Measurements from ENCODE around the gene SLC12A2. TPM values are rescaled to one million over a fixed set of nuclear protein-coding genes. Genes with fewer than 3 reads are reported as not detected.

The SLC12A2 gene
- polyA plus RNA-seq, 1 of the 3 experiments (the other 2 are of a cell fraction), result 5.6 TPM

DNA sequence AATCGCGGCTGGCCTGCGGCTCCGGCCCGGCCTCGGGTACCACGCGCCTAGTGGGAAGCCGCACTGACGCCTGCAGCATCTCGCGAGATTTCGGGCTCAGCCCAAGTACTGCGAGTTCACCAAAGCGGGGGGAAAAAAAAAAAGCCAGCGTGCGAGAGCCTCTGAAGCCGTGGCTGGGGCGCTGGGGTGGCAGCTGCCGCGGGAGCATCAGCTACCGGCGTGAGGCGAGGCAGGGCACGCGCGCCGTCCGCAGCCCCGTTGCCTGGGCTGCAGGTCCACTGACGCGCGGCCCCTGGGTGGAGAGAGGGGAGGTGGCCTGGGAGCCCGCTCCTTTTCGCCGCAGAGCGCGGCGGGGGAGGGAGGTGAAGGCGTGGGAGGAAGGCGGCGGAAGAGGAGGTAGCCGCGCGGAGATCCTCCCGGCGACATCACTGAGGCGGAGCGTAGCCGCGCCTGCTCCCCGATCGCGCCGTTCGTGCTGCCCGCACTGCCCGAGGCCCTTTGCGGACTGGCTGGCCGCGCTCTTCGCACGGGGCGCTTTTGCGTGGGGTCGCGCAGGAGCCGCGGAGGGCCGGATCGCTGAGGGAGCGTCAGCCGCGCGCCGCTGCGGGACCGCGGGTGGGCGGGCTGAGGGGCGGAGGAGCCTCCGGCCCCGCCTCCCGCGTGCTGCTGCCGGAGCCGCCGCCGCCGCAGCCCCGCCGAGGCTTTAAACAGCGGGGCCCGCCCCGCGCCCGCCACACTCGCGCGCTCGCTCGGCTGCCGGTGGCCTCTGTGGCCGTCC is at the start of gene SLC12A2 (continued):
- TF ChIP-seq FOXJ3 (CRISPR knock-in tag; IDR thresholded peaks at IDR 0.05) (no peak), NRF1 (IDR thresholded peaks at IDR 0.05; ENCODE audit: low read depth, low read length) (no peak), TCF12 (IDR thresholded peaks at IDR 0.05) (no peak), JUND (IDR thresholded peaks at IDR 0.05) (no peak), EP300 (IDR thresholded peaks at IDR 0.05; ENCODE audit: borderline replicate concordance in 1 of 2, low read depth in 1 of 2, low read length in 1 of 2) (no peak; a peak in 1 of 4 replicates), SMC3 (IDR thresholded peaks at IDR 0.05; ENCODE audit: low read depth, low read length) (no peak), SIN3A (IDR thresholded peaks at IDR 0.05; ENCODE audit: borderline replicate concordance, low read depth, low read length) (peak; percentile 77; the same call in 1 of the 2 replicates), NFIC (IDR thresholded peaks at IDR 0.05; ENCODE audit: borderline replicate concordance) (no peak), TEAD4 (IDR thresholded peaks at IDR 0.05; ENCODE audit: borderline replicate concordance, insufficient read depth) (no peak), ELF1 (IDR thresholded peaks at IDR 0.05) (peak; percentile 36; the same call in 1 of the 2 replicates), TAF1 (IDR thresholded peaks at IDR 0.05; ENCODE audit: borderline replicate concordance, low read depth, low read length) (peak; percentile 57; the same call in 1 of the 2 replicates), FOXM1 (IDR thresholded peaks at IDR 0.05; ENCODE audit: low read depth) (no peak)
- TF ChIP-seq, protein P1, sequence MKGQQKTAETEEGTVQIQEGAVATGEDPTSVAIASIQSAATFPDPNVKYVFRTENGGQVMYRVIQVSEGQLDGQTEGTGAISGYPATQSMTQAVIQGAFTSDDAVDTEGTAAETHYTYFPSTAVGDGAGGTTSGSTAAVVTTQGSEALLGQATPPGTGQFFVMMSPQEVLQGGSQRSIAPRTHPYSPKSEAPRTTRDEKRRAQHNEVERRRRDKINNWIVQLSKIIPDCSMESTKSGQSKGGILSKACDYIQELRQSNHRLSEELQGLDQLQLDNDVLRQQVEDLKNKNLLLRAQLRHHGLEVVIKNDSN (IDR thresholded peaks at IDR 0.05; ENCODE audit: borderline replicate concordance, low read depth), result no peak

DNA sequence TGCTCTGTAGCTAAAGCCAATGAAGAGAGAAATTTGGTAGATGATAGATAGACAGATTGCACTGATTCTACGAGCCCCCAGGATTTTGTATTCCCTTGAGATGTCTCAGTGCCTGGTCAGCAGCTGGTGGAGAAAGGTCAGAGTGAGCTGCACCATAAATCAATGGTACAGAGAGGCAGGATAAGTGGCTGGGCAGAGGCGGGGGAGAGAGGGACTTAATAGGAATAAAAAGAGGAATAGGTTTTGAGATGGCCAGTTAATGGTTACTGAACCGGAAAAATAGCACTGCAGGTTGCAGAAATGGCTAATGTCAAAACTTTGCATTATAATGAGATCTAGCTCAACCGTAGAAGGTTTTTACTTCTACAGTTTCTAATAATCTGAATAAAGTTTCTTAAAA is 47.9 kb upstream of the SLC12A2 start:
- no peak overlapping the region for H3K9ac ChIP-seq

DNA sequence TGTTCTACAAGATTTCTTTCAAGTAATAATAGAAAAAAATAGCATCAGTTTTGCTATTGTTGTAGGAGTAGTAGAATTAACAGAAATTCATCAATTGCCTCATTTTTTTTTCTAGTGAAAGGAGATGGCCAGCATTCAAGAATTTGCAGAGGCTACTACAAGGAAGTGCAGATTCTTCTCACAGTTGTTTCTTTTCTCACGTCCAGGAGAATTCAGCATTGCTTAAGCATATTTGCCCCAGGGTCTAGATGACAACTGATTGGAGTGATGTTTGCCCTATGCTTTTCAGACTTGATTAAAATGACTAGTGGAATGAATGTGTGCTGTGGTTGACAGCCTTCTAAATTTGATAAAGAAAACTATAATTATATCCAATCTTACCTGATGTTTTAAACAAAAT is 46.6 kb upstream of the SLC12A2 start:
- DNase-seq, result no peak
- Histone ChIP-seq H3K27me3 (ENCODE audit: insufficient read depth) (no peaks in the 10 kb centered on the region), H3K4me1 (ENCODE audit: control insufficient read depth in 1 of 2, insufficient read depth in 2 of 2, low read depth in 1 of 2, low read length in 1 of 2) (peaks cover 0 to 3% of the 10 kb centered on the region in 2 experiments; a peak in 3 of 4 replicates), H3K4me3 (ENCODE audit: low read depth in 2 of 2, low read length in 1 of 2) (no peak overlapping the region), H3K9ac (no peak overlapping the region), H3F3A (replicated peaks; ENCODE audit: insufficient read depth) (peaks cover 20% of the 10 kb centered on the region), H3K9me2 (no peaks in the 10 kb centered on the region), H3K36me3 (replicated peaks in 1 of 2; ENCODE audit: control insufficient read depth in 1 of 2, insufficient read depth in 2 of 2, low read length in 1 of 2) (peaks cover 0 to 8% of the 10 kb centered on the region in 2 experiments), H4K20me1 (ENCODE audit: insufficient read depth) (no peaks in the 10 kb centered on the region), H3K79me2 (ENCODE audit: insufficient read depth) (peaks cover 9% of the 10 kb centered on the region; the same call in 1 of the 2 replicates), H2AFZ (ENCODE audit: low read depth) (no peak overlapping the region), H3K9me3 (no peaks in the 10 kb centered on the region), H3K4me2 (no peak overlapping the region), H3K27ac (ENCODE audit: low read depth in 2 of 2, low read length in 1 of 2) (no peak overlapping the region)
- ChIA-PET POLR2A (no interaction called here), CTCF (no interaction called here)
- WGBS (ENCODE audit: low lambda C conversion rate), result 95% methylated on average over 1 of the region's 1 CpG
- TF ChIP-seq MXI1 (IDR thresholded peaks at IDR 0.05; ENCODE audit: low read depth, low read length), result no peak
- TF ChIP-seq FOXM1 (IDR thresholded peaks at IDR 0.05; ENCODE audit: low read depth), result no peak
- TF ChIP-seq, protein P2, sequence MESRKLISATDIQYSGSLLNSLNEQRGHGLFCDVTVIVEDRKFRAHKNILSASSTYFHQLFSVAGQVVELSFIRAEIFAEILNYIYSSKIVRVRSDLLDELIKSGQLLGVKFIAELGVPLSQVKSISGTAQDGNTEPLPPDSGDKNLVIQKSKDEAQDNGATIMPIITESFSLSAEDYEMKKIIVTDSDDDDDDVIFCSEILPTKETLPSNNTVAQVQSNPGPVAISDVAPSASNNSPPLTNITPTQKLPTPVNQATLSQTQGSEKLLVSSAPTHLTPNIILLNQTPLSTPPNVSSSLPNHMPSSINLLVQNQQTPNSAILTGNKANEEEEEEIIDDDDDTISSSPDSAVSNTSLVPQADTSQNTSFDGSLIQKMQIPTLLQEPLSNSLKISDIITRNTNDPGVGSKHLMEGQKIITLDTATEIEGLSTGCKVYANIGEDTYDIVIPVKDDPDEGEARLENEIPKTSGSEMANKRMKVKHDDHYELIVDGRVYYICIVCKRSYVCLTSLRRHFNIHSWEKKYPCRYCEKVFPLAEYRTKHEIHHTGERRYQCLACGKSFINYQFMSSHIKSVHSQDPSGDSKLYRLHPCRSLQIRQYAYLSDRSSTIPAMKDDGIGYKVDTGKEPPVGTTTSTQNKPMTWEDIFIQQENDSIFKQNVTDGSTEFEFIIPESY (IDR thresholded peaks at IDR 0.05; ENCODE audit: borderline replicate concordance, low read depth), result no peak
- TF ChIP-seq SMC3 (IDR thresholded peaks at IDR 0.05; ENCODE audit: low read depth, low read length), result no peak
- TF ChIP-seq RCOR1 (IDR thresholded peaks at IDR 0.05; ENCODE audit: low read length), result no peak
- TF ChIP-seq EP300 (IDR thresholded peaks at IDR 0.05; ENCODE audit: borderline replicate concordance in 1 of 2, low read depth in 1 of 2, low read length in 1 of 2), result no peak
- TF ChIP-seq YY1 (IDR thresholded peaks at IDR 0.05; ENCODE audit: low read depth), result no peak
- TF ChIP-seq TAF1 (IDR thresholded peaks at IDR 0.05; ENCODE audit: borderline replicate concordance, low read depth, low read length), result no peak
- no peak for TF ChIP-seq SIN3A (IDR thresholded peaks at IDR 0.05; ENCODE audit: borderline replicate concordance, low read depth, low read length)
- no peak for TF ChIP-seq ELF1 (IDR thresholded peaks at IDR 0.05)
- TF ChIP-seq MEF2A (IDR thresholded peaks at IDR 0.05; ENCODE audit: borderline replicate concordance, low read depth), result no peak
- no peak for TF ChIP-seq POLR2AphosphoS5 (IDR thresholded peaks at IDR 0.05; ENCODE audit: low read depth, low read length)

More for the DNA sequence above, 47.9 kb upstream of the SLC12A2 start:
- Histone ChIP-seq H3K9me3 (no peaks in the 10 kb centered on the region), H3F3A (replicated peaks; ENCODE audit: insufficient read depth) (peaks cover 20% of the 10 kb centered on the region), H3K4me3 (ENCODE audit: low read depth in 2 of 2, low read length in 1 of 2) (no peak overlapping the region), H4K20me1 (ENCODE audit: insufficient read depth) (no peaks in the 10 kb centered on the region), H3K27me3 (ENCODE audit: insufficient read depth) (no peaks in the 10 kb centered on the region), H2AFZ (ENCODE audit: low read depth) (no peak overlapping the region), H3K79me2 (ENCODE audit: insufficient read depth) (peaks cover 9% of the 10 kb centered on the region; the same call in 1 of the 2 replicates), H3K36me3 (replicated peaks in 1 of 2; ENCODE audit: control insufficient read depth in 1 of 2, insufficient read depth in 2 of 2, low read length in 1 of 2) (peaks cover 0 to 8% of the 10 kb centered on the region in 2 experiments), H3K27ac (ENCODE audit: low read depth in 2 of 2, low read length in 1 of 2) (no peak overlapping the region), H3K4me1 (ENCODE audit: control insufficient read depth in 1 of 2, insufficient read depth in 2 of 2, low read depth in 1 of 2, low read length in 1 of 2) (peaks cover 0 to 3% of the 10 kb centered on the region in 2 experiments; a peak in 3 of 4 replicates), H3K9me2 (no peaks in the 10 kb centered on the region), H3K4me2 (no peak overlapping the region)
- WGBS (ENCODE audit: low lambda C conversion rate), result 87% methylated on average over 4 of the region's 4 CpGs
- ChIA-PET CTCF (interaction anchor here (1.1 to 1.4 kb wide), 3 partner anchors 13 to 160 kb away, joined by 3 read pairs; no protein-coding TSS in a partner anchor), POLR2A (interaction anchor here (1.2 kb wide), 1 partner anchor 47 kb away, joined by 3 read pairs; no protein-coding TSS in a partner anchor)
- TF ChIP-seq RFX5 (IDR thresholded peaks at IDR 0.05; ENCODE audit: low read length), result no peak
- TF ChIP-seq EP300 (IDR thresholded peaks at IDR 0.05; ENCODE audit: borderline replicate concordance in 1 of 2, low read depth in 1 of 2, low read length in 1 of 2), result 0 out of 4 replicates have a peak, but pooled peaks of 1 of the 2 experiments have one; percentile 28
- peak; percentile 50 for TF ChIP-seq GATA2 (CRISPR knock-in tag; IDR thresholded peaks at IDR 0.05)
- peak; percentile 30 for DNase-seq
